Esophagus muscularis mucosa (tissue), 4 donors: ENCODE data around the gene RAB3A.

Experiments used
- EP300 ChIP-seq: sonication (generic); formaldehyde crosslinking; IDR thresholded peaks from one replicate; pipeline ENCODE4 v1.6.1; 2017; ENCODE audit warnings: antibody characterized with exemption
- POLR2A ChIP-seq: fragments of 450-650 bp; IDR thresholded peaks from one replicate; pipeline ENCODE4 v1.6.1; 2017; ENCODE audit warnings: antibody characterized with exemption, moderate library complexity, mild to moderate bottlenecking, low read depth
- POLR2AphosphoS5 ChIP-seq, 2 donors: sonication (generic); formaldehyde crosslinking; IDR thresholded peaks; one replicate each; pipeline ENCODE4 v1.6.1; 2017; ENCODE audit warnings: antibody characterized with exemption in 2 of 2
- TF ChIP-seq, protein P1 (sequence below), 3 experiments: fragments of 200-600 bp in 2 of 3; fragments of 450-650 bp in 1 of 3; sonication (generic) in 2 of 3; IDR thresholded peaks; one replicate each; pipeline ENCODE4 v1.5.1; 2017 to 2019; ENCODE audit warnings: antibody characterized with exemption in 3 of 3, mild to moderate bottlenecking in 2 of 3, moderate library complexity in 1 of 3

DNA sequence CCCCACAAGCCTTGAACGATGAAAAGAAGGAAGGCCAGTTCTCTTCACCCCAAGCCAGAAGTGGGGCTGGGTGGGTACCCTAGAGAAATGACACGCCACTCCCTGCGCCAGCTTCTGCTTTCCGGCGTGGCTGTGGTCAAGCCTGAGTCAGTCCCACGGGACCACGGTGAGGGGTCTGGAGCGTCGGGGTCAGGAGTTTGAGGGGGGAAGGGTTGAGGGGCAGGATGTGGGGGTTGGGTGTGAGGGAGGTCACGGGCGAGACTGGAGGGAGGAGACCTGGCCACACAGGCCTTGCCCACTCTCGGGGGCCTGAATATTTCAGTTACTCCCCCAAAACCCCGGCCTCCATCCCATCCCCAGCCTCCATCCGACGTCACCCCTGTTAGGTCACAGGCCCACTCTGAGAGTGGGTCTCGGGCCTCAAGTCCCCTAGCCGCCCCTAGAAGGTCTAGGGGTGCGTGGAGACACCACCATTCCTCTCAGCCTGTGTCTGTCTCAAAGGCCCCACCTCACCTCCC lies 30.7 kb downstream of the RAB3A start:
- TF ChIP-seq POLR2AphosphoS5 (IDR thresholded peaks at IDR 0.05) (no peak), POLR2A (no peak), EP300 (no peak)
- TF ChIP-seq, protein P1, sequence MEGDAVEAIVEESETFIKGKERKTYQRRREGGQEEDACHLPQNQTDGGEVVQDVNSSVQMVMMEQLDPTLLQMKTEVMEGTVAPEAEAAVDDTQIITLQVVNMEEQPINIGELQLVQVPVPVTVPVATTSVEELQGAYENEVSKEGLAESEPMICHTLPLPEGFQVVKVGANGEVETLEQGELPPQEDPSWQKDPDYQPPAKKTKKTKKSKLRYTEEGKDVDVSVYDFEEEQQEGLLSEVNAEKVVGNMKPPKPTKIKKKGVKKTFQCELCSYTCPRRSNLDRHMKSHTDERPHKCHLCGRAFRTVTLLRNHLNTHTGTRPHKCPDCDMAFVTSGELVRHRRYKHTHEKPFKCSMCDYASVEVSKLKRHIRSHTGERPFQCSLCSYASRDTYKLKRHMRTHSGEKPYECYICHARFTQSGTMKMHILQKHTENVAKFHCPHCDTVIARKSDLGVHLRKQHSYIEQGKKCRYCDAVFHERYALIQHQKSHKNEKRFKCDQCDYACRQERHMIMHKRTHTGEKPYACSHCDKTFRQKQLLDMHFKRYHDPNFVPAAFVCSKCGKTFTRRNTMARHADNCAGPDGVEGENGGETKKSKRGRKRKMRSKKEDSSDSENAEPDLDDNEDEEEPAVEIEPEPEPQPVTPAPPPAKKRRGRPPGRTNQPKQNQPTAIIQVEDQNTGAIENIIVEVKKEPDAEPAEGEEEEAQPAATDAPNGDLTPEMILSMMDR (IDR thresholded peaks at IDR 0.05), result no peak
